Measurements from ENCODE around the gene ANK3.

Gene ANK3

DNA sequence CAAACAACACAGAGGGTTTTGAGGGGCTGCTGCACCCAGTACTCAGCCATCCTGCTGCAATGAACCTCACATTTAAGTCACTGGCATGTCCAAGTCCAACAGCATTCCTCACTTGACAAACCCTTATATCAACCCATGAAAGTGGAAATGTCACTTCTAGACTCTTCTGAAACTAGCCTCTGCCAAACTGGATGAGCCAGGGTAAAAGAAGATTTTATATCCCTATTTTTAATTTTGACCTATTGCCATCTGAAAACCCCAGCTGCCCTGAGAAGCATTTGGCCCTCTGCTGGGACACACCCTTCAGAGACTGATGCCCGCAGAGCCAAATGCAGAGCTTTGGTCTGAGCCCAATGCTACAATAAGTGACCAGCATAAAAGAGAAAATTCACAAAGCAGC is 201.1 kb downstream of the ANK3 start (continued):
- TF ChIP-seq, protein P1, sequence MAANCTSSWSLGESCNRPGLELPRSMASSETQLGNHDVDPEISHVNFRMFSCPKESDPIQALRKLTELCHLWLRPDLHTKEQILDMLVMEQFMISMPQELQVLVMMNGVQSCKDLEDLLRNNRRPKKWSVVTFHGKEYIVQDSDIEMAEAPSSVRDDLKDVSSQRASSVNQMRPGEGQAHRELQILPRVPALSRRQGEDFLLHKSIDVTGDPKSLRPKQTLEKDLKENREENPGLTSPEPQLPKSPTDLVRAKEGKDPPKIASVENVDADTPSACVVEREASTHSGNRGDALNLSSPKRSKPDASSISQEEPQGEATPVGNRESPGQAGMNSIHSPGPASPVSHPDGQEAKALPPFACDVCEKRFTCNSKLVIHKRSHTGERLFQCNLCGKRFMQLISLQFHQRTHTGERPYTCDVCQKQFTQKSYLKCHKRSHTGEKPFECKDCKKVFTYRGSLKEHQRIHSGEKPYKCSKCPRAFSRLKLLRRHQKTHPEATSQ (tag by site-specific recombination; IDR thresholded peaks at IDR 0.05) = no peak
- no peak for TF ChIP-seq ZNF169 (tag by site-specific recombination; IDR thresholded peaks at IDR 0.05)
- TF ChIP-seq ZNF221 (tag by site-specific recombination; IDR thresholded peaks at IDR 0.05; ENCODE audit: borderline replicate concordance) = no peak
- TF ChIP-seq, protein P2, sequence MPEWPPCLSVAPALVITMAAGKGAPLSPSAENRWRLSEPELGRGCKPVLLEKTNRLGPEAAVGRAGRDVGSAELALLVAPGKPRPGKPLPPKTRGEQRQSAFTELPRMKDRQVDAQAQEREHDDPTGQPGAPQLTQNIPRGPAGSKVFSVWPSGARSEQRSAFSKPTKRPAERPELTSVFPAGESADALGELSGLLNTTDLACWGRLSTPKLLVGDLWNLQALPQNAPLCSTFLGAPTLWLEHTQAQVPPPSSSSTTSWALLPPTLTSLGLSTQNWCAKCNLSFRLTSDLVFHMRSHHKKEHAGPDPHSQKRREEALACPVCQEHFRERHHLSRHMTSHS (tag by site-specific recombination; IDR thresholded peaks at IDR 0.05) = no peak

DNA sequence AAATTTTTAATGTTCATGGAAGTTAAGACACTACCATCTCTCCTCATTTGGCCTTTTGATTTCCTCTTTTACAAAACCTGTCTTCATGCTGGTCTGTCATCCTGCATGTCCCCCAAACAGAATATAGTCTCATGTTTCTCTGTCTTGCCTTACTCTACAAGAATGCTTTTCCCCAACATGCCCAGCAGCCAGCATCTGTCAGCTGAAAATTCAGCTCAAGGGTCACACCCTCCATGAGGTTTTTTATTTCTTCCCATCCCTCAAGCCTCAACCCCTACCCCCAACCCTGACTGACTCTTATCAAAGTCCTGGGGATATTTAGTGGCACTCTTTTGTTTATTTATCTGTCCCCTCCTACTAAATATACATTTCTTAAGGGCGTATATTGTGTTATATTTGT is 202.0 kb downstream of the ANK3 start:
- Histone ChIP-seq H3K36me3 (ENCODE audit: control insufficient read depth in 2 of 2, insufficient read depth in 1 of 2, low read length in 2 of 2) (no peaks in the 10 kb centered on the region), H3K4me1 (ENCODE audit: control insufficient read depth, insufficient read depth, low read length) (peaks cover 5% of the 10 kb centered on the region; the same call in 1 of the 2 replicates), H3K9me3 (ENCODE audit: control insufficient read depth, insufficient read depth, low read depth, low read length) (no peaks in the 10 kb centered on the region), H3K4me3 (ENCODE audit: low read depth, low read length) (no peak overlapping the region), H3K27ac (ENCODE audit: extremely low read depth, low read depth, low read length) (no peak overlapping the region)
- TF ChIP-seq IKZF3 (tag by site-specific recombination; IDR thresholded peaks at IDR 0.05) (no peak), ZNF2 (tag by site-specific recombination; IDR thresholded peaks at IDR 0.05) (no peak), ZNF426 (tag by site-specific recombination; IDR thresholded peaks at IDR 0.05) (no peak), ZNF791 (tag by site-specific recombination; IDR thresholded peaks at IDR 0.05) (no peak), ZNF785 (tag by site-specific recombination; IDR thresholded peaks at IDR 0.05) (no peak), ZNF266 (tag by site-specific recombination; IDR thresholded peaks at IDR 0.05; ENCODE audit: low read depth) (no peak), ZNF10 (tag by site-specific recombination; IDR thresholded peaks at IDR 0.05) (no peak), ZNF792 (tag by site-specific recombination; IDR thresholded peaks at IDR 0.05) (no peak)
- TF ChIP-seq, protein P3, sequence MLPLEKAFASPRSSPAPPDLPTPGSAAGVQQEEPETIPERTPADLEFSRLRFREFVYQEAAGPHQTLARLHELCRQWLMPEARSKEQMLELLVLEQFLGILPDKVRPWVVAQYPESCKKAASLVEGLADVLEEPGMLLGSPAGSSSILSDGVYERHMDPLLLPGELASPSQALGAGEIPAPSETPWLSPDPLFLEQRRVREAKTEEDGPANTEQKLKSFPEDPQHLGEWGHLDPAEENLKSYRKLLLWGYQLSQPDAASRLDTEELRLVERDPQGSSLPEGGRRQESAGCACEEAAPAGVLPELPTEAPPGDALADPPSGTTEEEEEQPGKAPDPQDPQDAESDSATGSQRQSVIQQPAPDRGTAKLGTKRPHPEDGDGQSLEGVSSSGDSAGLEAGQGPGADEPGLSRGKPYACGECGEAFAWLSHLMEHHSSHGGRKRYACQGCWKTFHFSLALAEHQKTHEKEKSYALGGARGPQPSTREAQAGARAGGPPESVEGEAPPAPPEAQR (tag by site-specific recombination; IDR thresholded peaks at IDR 0.05) = no peak
- TF ChIP-seq, protein P4, sequence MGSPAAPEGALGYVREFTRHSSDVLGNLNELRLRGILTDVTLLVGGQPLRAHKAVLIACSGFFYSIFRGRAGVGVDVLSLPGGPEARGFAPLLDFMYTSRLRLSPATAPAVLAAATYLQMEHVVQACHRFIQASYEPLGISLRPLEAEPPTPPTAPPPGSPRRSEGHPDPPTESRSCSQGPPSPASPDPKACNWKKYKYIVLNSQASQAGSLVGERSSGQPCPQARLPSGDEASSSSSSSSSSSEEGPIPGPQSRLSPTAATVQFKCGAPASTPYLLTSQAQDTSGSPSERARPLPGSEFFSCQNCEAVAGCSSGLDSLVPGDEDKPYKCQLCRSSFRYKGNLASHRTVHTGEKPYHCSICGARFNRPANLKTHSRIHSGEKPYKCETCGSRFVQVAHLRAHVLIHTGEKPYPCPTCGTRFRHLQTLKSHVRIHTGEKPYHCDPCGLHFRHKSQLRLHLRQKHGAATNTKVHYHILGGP (tag by site-specific recombination; IDR thresholded peaks at IDR 0.05) = no peak
- TF ChIP-seq, protein P5, sequence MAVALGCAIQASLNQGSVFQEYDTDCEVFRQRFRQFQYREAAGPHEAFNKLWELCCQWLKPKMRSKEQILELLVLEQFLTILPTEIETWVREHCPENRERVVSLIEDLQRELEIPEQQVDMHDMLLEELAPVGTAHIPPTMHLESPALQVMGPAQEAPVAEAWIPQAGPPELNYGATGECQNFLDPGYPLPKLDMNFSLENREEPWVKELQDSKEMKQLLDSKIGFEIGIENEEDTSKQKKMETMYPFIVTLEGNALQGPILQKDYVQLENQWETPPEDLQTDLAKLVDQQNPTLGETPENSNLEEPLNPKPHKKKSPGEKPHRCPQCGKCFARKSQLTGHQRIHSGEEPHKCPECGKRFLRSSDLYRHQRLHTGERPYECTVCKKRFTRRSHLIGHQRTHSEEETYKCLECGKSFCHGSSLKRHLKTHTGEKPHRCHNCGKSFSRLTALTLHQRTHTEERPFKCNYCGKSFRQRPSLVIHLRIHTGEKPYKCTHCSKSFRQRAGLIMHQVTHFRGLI (tag by site-specific recombination; IDR thresholded peaks at IDR 0.05) = no peak
- TF ChIP-seq, protein P6, sequence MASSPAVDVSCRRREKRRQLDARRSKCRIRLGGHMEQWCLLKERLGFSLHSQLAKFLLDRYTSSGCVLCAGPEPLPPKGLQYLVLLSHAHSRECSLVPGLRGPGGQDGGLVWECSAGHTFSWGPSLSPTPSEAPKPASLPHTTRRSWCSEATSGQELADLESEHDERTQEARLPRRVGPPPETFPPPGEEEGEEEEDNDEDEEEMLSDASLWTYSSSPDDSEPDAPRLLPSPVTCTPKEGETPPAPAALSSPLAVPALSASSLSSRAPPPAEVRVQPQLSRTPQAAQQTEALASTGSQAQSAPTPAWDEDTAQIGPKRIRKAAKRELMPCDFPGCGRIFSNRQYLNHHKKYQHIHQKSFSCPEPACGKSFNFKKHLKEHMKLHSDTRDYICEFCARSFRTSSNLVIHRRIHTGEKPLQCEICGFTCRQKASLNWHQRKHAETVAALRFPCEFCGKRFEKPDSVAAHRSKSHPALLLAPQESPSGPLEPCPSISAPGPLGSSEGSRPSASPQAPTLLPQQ (tag by site-specific recombination; IDR thresholded peaks at IDR 0.05) = no peak
- TF ChIP-seq, protein P7, sequence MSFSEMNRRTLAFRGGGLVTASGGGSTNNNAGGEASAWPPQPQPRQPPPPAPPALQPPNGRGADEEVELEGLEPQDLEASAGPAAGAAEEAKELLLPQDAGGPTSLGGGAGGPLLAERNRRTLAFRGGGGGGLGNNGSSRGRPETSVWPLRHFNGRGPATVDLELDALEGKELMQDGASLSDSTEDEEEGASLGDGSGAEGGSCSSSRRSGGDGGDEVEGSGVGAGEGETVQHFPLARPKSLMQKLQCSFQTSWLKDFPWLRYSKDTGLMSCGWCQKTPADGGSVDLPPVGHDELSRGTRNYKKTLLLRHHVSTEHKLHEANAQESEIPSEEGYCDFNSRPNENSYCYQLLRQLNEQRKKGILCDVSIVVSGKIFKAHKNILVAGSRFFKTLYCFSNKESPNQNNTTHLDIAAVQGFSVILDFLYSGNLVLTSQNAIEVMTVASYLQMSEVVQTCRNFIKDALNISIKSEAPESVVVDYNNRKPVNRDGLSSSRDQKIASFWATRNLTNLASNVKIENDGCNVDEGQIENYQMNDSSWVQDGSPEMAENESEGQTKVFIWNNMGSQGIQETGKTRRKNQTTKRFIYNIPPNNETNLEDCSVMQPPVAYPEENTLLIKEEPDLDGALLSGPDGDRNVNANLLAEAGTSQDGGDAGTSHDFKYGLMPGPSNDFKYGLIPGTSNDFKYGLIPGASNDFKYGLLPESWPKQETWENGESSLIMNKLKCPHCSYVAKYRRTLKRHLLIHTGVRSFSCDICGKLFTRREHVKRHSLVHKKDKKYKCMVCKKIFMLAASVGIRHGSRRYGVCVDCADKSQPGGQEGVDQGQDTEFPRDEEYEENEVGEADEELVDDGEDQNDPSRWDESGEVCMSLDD (tag by site-specific recombination; IDR thresholded peaks at IDR 0.05) = no peak
- ChIA-PET POLR2A (no interaction called here), CTCF (interaction anchor here (2.2 kb wide), 1 partner anchor 21 kb away, joined by 9 read pairs; no protein-coding TSS in a partner anchor)
